ENCODE data around the gene NR3C2.

Gene NR3C2

DNA sequence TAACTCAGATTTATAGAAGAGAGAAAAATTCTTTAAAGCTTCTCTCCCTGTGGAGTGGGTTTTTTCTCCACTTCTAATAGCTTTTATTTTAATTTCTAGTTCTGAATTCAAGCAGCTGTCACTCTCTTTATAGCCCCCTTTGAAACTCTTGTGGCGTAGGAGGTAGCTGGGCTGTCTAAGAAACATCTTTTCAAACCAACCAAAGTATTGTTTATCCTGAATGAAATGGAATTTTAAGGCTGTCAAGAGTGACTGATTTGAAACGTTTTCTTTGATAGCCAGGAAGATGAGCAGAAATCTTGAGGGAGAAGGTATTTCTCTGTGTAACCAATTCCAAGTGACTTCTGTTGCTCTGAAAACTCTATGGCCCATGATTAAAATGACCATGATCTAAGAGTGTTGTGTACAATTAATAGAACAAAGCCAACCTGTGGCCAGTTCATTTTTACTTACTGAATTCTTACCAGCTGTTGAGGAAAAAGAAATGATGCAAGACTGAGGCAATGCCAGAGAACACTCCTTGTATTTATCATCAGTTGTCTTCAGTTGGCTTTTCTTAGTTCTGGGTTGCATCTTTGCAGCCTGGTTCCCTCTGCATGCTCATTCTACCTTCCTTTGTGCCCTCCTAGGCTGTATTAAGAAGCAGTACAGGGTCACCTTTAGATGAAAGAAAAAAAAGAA, 411.9 kb downstream of the NR3C2 start:
- DNase-seq, result no peak

DNA sequence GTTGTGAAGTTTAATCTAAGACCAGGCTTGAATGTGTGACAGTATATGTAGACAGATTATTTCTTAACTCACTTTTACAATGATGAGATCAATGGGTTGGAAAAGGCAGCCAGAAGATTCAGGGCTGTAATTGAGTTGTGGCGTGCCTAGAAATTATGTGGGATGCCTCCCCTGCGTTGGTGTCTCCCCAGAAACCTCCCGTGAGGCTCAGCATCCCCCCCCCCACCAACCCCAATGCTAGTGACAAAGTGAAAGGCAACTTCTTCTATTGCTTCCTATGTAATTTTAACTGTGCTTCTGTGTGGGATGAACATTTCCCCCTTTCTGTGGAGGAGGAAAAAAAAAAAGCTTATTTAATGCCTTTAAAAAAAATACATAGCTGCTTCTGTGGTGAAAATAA, 412.4 kb downstream of the NR3C2 start:
- no peak for DNase-seq

All from central memory CD4-positive, alpha-beta T cell (primary cell).